OCI-LY7 (cell line): ENCODE results near the gene SAC3D1.

Source experiments
- CTCF ChIP-seq: fragments of 200-600 bp; sonication (generic); conservative IDR thresholded peaks from 2 replicates; pipeline ENCODE4 v1.5.1; 2014; ENCODE audit warnings: mild to moderate bottlenecking, antibody characterized with exemption, low read length, moderate library complexity, mixed read lengths
- EZH2phosphoT487 ChIP-seq: fragments of 200-600 bp; sonication (generic); IDR thresholded peaks from 2 replicates; pipeline ENCODE4 v1.6.1; 2018; ENCODE audit warnings: low read depth, borderline replicate concordance, mild to moderate bottlenecking, mixed run types, antibody characterized with exemption, low read length, moderate library complexity, mixed read lengths

- TF ChIP-seq CTCF (peak; percentile 45), EZH2phosphoT487 (no peak)
Observed at GRCh38 chr11:65060913-65061408, 20.0 kb downstream of the SAC3D1 start.
